Cardiac muscle cell (in vitro differentiated cells and primary cell): ENCODE results near the gene EFNA4. TPM values are rescaled to one million over a fixed set of nuclear protein-coding genes. Genes with fewer than 3 reads are reported as not detected.

Experiments
- DNase-seq, 2 donors: peaks; one replicate each; pipeline versions ENCODE4 v3.0.0 to v3.0.0-alpha.2; 2010 to 2017; ENCODE audit warnings: low read depth in 1 of 2, low spot score in 1 of 2
- H3K27ac ChIP-seq: fragments of 200-600 bp; sonication (generic); 2 replicates; pipeline ENCODE4 v1.5.1; 2016
- H3K27me3 ChIP-seq: fragments of 200-600 bp; sonication (generic); 2 replicates; pipeline ENCODE4 v1.6.0; 2016; ENCODE audit warnings: control low read depth
- H3K36me3 ChIP-seq: fragments of 200-600 bp; sonication (generic); 2 replicates; pipeline ENCODE4 v1.5.1; 2016; ENCODE audit warnings: control low read depth
- H3K4me1 ChIP-seq: fragments of 200-600 bp; sonication (generic); 2 replicates; pipeline ENCODE4 v1.8.1; 2017; ENCODE audit warnings: low read depth, mild to moderate bottlenecking, mixed run types
- H3K4me3 ChIP-seq: fragments of 200-600 bp; sonication (generic); 2 replicates; pipeline ENCODE4 v1.5.1; 2016; ENCODE audit warnings: mild to moderate bottlenecking
- H3K9me3 ChIP-seq: fragments of 200-600 bp; sonication (generic); 2 replicates; pipeline ENCODE4 v1.5.1; 2017; ENCODE audit warnings: low read depth, mild to moderate bottlenecking, control low read depth
- polyA plus RNA-seq: library from polyadenylated mRNA; unstranded; fragments of >200 nt; fragmentation: Nextera tagmentation; extraction: Ambion mirVana; gene quantifications from 2 replicates; pipeline ENCODE4 v1.2.1, GENCODE V29; 2016
- total RNA-seq: library from RNA; depleted of rRNA; stranded (reverse); fragments of >200 nt; gene quantifications from 2 replicates; pipeline ENCODE4 v1.2.3, GENCODE V29; 2016
- TF ChIP-seq, protein P1 (sequence below): IDR thresholded peaks from 2 replicates; pipeline ENCODE4 v1.5.1; 2012; ENCODE audit warnings: low read depth, mild to moderate bottlenecking, low read length

Gene EFNA4
- total and polyA plus RNA-seq, 2 experiments from 2014 or later: 29.2 to 29.6 TPM

DNA sequence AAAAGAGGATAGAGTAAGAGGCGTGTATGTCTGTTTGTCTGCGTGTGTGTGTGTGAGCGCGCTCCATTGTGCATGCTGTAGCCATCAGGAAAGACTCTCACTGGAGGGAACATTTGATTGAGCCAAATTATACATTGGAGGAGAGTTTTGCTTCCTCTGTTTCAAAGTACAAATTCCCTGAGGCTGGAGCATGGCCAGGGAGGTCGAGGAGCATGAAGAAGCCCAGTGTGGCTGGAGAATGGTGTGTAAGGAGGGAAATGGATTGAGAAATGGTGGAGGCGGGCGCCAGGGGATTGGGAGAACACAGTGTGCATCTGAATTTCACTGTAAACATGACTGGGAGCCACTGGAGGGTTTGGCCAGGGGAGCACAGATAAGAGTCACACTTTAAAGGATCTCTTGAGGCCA lies 42.1 kb downstream of the EFNA4 start:
- TF ChIP-seq, protein P1, sequence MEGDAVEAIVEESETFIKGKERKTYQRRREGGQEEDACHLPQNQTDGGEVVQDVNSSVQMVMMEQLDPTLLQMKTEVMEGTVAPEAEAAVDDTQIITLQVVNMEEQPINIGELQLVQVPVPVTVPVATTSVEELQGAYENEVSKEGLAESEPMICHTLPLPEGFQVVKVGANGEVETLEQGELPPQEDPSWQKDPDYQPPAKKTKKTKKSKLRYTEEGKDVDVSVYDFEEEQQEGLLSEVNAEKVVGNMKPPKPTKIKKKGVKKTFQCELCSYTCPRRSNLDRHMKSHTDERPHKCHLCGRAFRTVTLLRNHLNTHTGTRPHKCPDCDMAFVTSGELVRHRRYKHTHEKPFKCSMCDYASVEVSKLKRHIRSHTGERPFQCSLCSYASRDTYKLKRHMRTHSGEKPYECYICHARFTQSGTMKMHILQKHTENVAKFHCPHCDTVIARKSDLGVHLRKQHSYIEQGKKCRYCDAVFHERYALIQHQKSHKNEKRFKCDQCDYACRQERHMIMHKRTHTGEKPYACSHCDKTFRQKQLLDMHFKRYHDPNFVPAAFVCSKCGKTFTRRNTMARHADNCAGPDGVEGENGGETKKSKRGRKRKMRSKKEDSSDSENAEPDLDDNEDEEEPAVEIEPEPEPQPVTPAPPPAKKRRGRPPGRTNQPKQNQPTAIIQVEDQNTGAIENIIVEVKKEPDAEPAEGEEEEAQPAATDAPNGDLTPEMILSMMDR: no peak
- no peaks in the 10 kb centered on the region for H3K9me3 ChIP-seq
- H3K36me3 ChIP-seq: no peaks in the 10 kb centered on the region
- H3K4me3 ChIP-seq: no peak overlapping the region
- no peaks in the 10 kb centered on the region for H3K4me1 ChIP-seq
- no peak overlapping the region for H3K27ac ChIP-seq
- H3K27me3 ChIP-seq: peaks cover 9% of the 10 kb centered on the region
- peak in 1 of 2 donors; percentile 92 for DNase-seq

DNA sequence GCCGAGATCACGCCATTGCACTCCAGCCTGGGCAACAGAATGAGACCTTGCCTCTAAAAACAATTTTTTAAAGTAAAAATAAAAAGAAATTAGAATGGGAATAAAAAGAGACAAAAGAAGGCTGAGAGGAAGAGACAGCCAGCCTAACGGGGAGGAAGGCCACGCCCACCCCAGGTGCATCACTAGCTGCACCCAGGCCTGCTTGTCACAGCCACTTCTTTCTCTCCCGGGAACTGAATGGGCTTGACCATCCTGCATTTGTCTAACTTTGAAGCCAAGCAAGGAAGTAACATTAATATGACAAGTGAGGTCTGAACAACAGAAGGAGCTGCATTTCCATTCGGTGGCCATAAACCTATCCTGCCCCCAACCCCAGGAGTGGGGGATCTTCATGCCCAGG lies 43.3 kb downstream of the EFNA4 start:
- H3K27me3 ChIP-seq: peaks cover 9% of the 10 kb centered on the region
- TF ChIP-seq, protein P1: no peak
- no peaks in the 10 kb centered on the region for H3K9me3 ChIP-seq
- no peak overlapping the region for H3K4me3 ChIP-seq
- H3K36me3 ChIP-seq: no peaks in the 10 kb centered on the region
- no peak for DNase-seq
- H3K27ac ChIP-seq: no peak overlapping the region
- H3K4me1 ChIP-seq: no peaks in the 10 kb centered on the region

DNA sequence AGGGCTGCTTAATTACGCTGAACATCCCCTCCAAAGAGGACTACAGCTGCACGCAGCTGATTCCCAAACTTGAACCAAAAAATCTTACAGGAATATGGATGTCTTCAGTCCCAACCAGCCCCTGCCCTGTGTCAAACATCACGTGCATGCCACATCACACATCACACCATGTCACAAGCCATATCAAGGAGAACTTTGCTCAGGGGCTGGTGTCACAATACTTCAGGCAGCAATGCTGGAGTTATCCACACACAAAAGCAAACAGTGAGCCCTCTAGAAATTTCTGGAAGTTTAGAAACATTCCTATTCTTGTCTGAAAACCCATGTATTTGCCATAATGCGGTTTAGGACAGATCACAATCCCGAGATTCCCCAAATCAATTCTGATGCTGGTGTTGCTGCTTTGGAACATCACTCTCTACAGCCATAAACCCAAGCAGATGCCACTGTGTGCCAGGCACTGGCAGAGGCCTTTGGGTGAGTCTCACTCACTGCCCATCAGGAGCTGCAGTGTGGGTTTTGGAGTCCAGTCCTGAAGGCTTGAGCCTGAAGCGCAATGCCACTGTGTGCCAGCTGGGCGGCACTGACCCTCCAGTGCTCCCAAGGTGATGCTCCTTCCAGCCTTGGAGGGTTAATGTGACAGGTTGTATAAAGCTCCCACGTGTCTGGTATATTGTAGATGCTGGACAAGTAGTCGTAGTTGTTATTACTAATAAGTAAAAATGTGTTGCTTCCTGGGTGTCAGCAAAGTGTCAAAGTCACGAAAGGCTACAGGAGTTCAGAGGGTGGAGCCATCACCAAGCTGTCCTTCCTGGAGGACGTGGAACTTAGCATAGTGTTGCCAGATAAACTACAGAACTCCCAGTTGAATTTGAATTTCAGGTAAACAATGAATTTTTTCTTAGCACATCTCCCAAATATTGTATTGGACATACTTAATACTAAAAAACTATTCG lies 44.0 kb downstream of the EFNA4 start:
- no peaks in the 10 kb centered on the region for H3K36me3 ChIP-seq
- H3K27ac ChIP-seq: no peak overlapping the region
- no peaks in the 10 kb centered on the region for H3K4me1 ChIP-seq
- H3K27me3 ChIP-seq: peaks cover 9% of the 10 kb centered on the region
- H3K9me3 ChIP-seq: no peaks in the 10 kb centered on the region
- TF ChIP-seq, protein P1: no peak
- no peak overlapping the region for H3K4me3 ChIP-seq
- DNase-seq: no peak

DNA sequence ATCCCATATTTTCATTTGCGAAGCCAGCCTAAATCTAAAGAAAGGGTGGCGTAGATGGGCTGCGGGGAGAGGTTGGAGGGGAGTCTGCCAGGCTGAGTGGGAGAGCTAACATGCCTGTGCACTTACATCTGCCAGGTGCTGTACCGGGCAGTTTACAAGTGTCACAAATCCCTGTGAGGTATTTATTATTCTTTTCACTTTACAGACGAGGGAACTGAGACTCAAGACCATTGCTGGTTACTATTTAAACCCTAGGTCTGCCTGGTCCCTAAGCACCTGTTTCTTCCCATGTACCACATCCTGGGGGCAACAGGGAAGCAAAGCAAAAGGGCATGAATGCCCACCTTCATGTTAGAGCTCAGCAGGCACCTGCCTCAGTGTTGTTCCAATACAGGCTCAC lies 44.8 kb downstream of the EFNA4 start:
- Histone ChIP-seq H3K9me3 (no peaks in the 10 kb centered on the region), H3K27me3 (peaks cover 9% of the 10 kb centered on the region), H3K36me3 (no peaks in the 10 kb centered on the region), H3K4me3 (no peak overlapping the region), H3K4me1 (no peaks in the 10 kb centered on the region), H3K27ac (no peak overlapping the region)
- DNase-seq: no peak
- TF ChIP-seq, protein P1: no peak

DNA sequence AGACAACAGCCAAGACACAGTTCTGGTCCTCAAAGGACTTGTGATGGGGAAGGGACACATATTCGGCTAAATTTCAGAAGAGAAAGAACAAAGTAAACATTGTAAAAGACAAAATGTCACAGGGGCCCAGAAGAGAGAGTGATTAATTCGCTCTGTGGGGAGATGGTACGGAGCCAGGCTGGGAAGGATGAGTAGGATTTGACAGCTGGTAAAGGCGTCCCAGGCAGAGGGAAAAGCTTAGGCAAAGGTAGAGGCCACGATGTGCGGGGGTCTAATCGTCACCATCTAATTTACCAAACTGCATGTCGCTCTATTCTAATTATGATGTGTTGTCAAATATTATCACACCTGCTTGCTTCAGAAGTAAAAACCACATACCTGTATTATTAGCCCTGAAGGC lies 46.8 kb downstream of the EFNA4 start:
- H3K27ac ChIP-seq: no peak overlapping the region
- no peak overlapping the region for H3K4me3 ChIP-seq
- no peaks in the 10 kb centered on the region for H3K36me3 ChIP-seq
- H3K4me1 ChIP-seq: no peaks in the 10 kb centered on the region
- no peak for DNase-seq
- H3K27me3 ChIP-seq: peaks cover 9% of the 10 kb centered on the region
- H3K9me3 ChIP-seq: no peaks in the 10 kb centered on the region
- TF ChIP-seq, protein P1: no peak
